ENCODE data around the gene ATP5MC3. TPM values are rescaled to one million over a fixed set of nuclear protein-coding genes. Genes with fewer than 3 reads are reported as not detected.

Gene ATP5MC3
- polyA plus RNA-seq, 4 donors = 317 to 391 (median 367) TPM

Other genes starting within 250 kb of the ATP5MC3 start
- 10 to 100 TPM; 24.7 to 28.8 (median 25.3) TPM for gene CHN1, start 176.3 kb downstream of the ATP5MC3 start, polyA plus RNA-seq (ENCODE audit: insufficient read length in 4 of 4)
- gene ATF2, start 13.5 kb downstream of the ATP5MC3 start, polyA plus RNA-seq (ENCODE audit: insufficient read length in 4 of 4) = 10 to 100 TPM; 54.6 to 71.0 (median 67.4) TPM